ENCODE data around the gene FADS3. TPM values are rescaled to one million over a fixed set of nuclear protein-coding genes. Genes with fewer than 3 reads are reported as not detected.

FADS3 gene
- total RNA-seq, 3 donors from 2014 or later, result 38.8 to 156 (median 112) TPM

DNA sequence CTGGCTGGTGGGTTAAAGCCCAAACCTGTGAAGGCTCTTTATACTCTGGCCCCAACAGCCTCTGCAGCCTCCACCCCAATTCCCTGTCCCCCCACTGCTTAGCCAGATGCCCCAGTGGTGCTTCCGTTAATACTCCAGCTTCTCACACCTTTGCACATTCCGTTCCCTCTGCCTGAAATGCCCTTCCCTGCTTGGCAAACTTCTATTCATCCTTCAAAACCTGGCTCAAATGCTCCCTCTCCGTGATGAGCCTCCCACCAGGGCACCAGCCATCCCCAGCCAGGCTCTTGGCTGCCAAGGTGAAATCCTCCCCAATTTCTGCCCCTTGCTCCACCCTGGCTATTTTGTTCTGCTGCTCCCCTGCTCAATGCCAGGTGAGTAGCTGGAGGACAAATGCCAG, 12.5 kb upstream of the FADS3 start:
- intact Hi-C loops (cut with DNase I; ENCODE audit: low total_unique reads), result loop anchor here (10.0 kb wide), 1 partner anchor 171 kb away; no protein-coding TSS in a partner anchor
- no peak for TF ChIP-seq POLR2AphosphoS5 (IDR thresholded peaks at IDR 0.05)
- TF ChIP-seq POLR2A (IDR thresholded peaks at IDR 0.05), result no peak
- H3K4me1 ChIP-seq, result no peaks in the 10 kb centered on the region
- H3K4me3 ChIP-seq, result peak overlapping the region in 2 of 3 donors; percentile 19 to 32
- no peaks in the 10 kb centered on the region for H3K36me3 ChIP-seq
- H3K27me3 ChIP-seq, result no peaks in the 10 kb centered on the region
- H3K9me3 ChIP-seq, result no peaks in the 10 kb centered on the region
- peak overlapping the region in 1 of 2 donors; percentile 55 for H3K27ac ChIP-seq
- DNase-seq (ENCODE audit: low spot score in 2 of 2), result no peak

DNA sequence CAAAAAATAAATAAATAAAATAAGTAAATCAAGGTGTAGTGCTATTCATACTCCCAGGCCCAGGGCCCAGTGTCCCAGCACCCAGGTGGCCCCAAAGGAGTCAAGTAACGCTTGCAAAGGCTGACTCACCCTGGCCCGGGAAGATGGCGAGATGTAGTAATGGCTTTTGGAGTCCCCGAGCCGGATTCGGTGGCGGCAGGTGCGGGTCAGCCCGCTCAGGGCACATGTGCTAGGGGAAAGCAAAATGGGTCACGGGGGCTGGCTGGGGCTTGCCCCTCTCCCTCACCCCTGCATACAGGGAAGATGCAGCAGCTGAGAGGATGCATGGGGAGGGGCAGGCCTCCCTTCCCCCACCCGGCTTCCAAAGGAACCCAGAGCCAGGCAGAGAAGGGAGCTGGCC, 11.0 kb upstream of the FADS3 start:
- Histone ChIP-seq H3K27ac (no peak overlapping the region), H3K4me3 (no peak overlapping the region), H3K4me1 (peaks cover 0 to 4% of the 10 kb centered on the region in 2 donors), H3K9me3 (no peaks in the 10 kb centered on the region), H3K36me3 (no peaks in the 10 kb centered on the region), H3K27me3 (no peaks in the 10 kb centered on the region)
- no peak for DNase-seq (ENCODE audit: low spot score in 2 of 2)
- intact Hi-C loops (cut with DNase I; ENCODE audit: low total_unique reads), result loop anchor here (10.0 kb wide), 1 partner anchor 172 kb away; no protein-coding TSS in a partner anchor
- TF ChIP-seq POLR2A (IDR thresholded peaks at IDR 0.05) (no peak), POLR2AphosphoS5 (IDR thresholded peaks at IDR 0.05) (no peak)
- TF ChIP-seq, protein P1, sequence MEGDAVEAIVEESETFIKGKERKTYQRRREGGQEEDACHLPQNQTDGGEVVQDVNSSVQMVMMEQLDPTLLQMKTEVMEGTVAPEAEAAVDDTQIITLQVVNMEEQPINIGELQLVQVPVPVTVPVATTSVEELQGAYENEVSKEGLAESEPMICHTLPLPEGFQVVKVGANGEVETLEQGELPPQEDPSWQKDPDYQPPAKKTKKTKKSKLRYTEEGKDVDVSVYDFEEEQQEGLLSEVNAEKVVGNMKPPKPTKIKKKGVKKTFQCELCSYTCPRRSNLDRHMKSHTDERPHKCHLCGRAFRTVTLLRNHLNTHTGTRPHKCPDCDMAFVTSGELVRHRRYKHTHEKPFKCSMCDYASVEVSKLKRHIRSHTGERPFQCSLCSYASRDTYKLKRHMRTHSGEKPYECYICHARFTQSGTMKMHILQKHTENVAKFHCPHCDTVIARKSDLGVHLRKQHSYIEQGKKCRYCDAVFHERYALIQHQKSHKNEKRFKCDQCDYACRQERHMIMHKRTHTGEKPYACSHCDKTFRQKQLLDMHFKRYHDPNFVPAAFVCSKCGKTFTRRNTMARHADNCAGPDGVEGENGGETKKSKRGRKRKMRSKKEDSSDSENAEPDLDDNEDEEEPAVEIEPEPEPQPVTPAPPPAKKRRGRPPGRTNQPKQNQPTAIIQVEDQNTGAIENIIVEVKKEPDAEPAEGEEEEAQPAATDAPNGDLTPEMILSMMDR (IDR thresholded peaks at IDR 0.05), result no peak

- Histone ChIP-seq H3K4me1 (peaks cover 0 to 4% of the 10 kb centered on the region in 2 donors), H3K9me3 (no peaks in the 10 kb centered on the region), H3K4me3 (no peak overlapping the region), H3K27me3 (no peaks in the 10 kb centered on the region), H3K36me3 (no peaks in the 10 kb centered on the region), H3K27ac (peak overlapping the region in 1 of 2 donors; percentile 88)
- TF ChIP-seq POLR2A (IDR thresholded peaks at IDR 0.05) (no peak), POLR2AphosphoS5 (IDR thresholded peaks at IDR 0.05) (no peak)
- TF ChIP-seq, protein P1 (IDR thresholded peaks at IDR 0.05), result no peak
- intact Hi-C loops (cut with DNase I; ENCODE audit: low total_unique reads), result loop anchor here (10.0 kb wide), 1 partner anchor 173 kb away; no protein-coding TSS in a partner anchor
- DNase-seq (ENCODE audit: low spot score in 2 of 2), result no peak
Observed at GRCh38 chr11:61901397-61901796, 10.1 kb upstream of the FADS3 start.

DNA sequence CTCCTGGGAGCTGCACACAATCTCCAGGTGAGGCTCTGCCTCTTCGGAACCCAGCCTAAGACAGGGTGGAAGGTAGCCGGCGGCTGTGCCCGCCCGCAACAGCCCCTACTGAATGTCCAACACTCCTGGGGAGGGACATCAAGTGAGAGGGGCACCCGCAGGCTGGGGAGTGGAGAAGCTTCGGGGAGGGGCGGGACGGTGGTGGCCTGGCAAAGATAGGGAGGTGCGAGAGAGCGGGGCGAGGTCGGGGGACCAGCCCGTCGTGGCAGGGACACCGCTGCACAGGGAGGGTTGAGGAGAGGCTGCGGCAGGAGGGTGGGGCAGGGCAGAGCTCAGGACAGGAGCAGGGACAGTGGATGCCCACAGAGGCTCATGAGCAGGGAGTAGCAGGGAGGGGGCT, 8.9 kb upstream of the FADS3 start:
- H3K9me3 ChIP-seq, result no peaks in the 10 kb centered on the region
- H3K36me3 ChIP-seq, result no peaks in the 10 kb centered on the region
- no peak for DNase-seq (ENCODE audit: low spot score in 2 of 2)
- intact Hi-C loops (cut with DNase I; ENCODE audit: low total_unique reads), result loop anchor here (10.0 kb wide), 1 partner anchor 175 kb away; no protein-coding TSS in a partner anchor
- H3K4me1 ChIP-seq, result peaks cover 0 to 4% of the 10 kb centered on the region in 2 donors
- H3K4me3 ChIP-seq, result no peak overlapping the region
- no peak for TF ChIP-seq POLR2AphosphoS5 (IDR thresholded peaks at IDR 0.05)
- TF ChIP-seq, protein P1 (IDR thresholded peaks at IDR 0.05), result no peak
- no peak for TF ChIP-seq POLR2A (IDR thresholded peaks at IDR 0.05)
- peak overlapping the region; percentile 50 to 88 for H3K27ac ChIP-seq
- no peaks in the 10 kb centered on the region for H3K27me3 ChIP-seq

- intact Hi-C loops (cut with DNase I; ENCODE audit: low total_unique reads), result loop anchor here (2.0 kb wide), 1 partner anchor 50 kb away; no protein-coding TSS in a partner anchor
- DNase-seq (ENCODE audit: low spot score in 2 of 2), result peak; percentile 62 to 84
- Histone ChIP-seq H3K27me3 (no peaks in the 10 kb centered on the region), H3K4me3 (no peak overlapping the region), H3K4me1 (peaks cover 0 to 4% of the 10 kb centered on the region in 2 donors), H3K36me3 (no peaks in the 10 kb centered on the region), H3K27ac (peak overlapping the region; percentile 73 to 88), H3K9me3 (no peaks in the 10 kb centered on the region)
- TF ChIP-seq, protein P1 (IDR thresholded peaks at IDR 0.05), result peak; percentile 99 to 100 (median 99)
- TF ChIP-seq POLR2A (IDR thresholded peaks at IDR 0.05), result no peak
- TF ChIP-seq POLR2AphosphoS5 (IDR thresholded peaks at IDR 0.05), result peak; percentile 53 to 72 (median 72)
Observed at GRCh38 chr11:61899146-61899841, 7.9 kb upstream of the FADS3 start.

All from breast epithelium (tissue), 4 donors.